ENCODE results near the gene CES5A.

Gene CES5A

GRCh38 chr16:55812951-55813350, 62.2 kb downstream of the CES5A start:
- Histone ChIP-seq H3F3A (ENCODE audit: insufficient read depth) (no peaks in the 10 kb centered on the region), H3K9me2 (replicated peaks; ENCODE audit: insufficient read depth, low read length) (no peaks in the 10 kb centered on the region), H3K79me2 (ENCODE audit: insufficient read depth, low read length) (no peaks in the 10 kb centered on the region), H3K27me3 (ENCODE audit: low read length) (no peaks in the 10 kb centered on the region), H3K9me3 (ENCODE audit: insufficient read depth, low read length) (no peaks in the 10 kb centered on the region), H3K36me3 (ENCODE audit: low read length) (no peaks in the 10 kb centered on the region), H3K4me2 (ENCODE audit: low read depth, low read length, poor library complexity, severe bottlenecking) (no peak overlapping the region), H4K20me1 (ENCODE audit: low read depth, low read length) (no peaks in the 10 kb centered on the region), H3K27ac (ENCODE audit: low read depth, low read length) (no peak overlapping the region), H2AFZ (ENCODE audit: low read depth, low read length, severe bottlenecking) (no peak overlapping the region), H3K4me3 (ENCODE audit: insufficient read depth, low read length, poor library complexity, severe bottlenecking) (no peak overlapping the region), H3K9ac (ENCODE audit: low read length) (no peak overlapping the region)
- TF ChIP-seq EZH2phosphoT487 (conservative IDR thresholded peaks at IDR 0.05; ENCODE audit: low read length) (no peak), CTCF (IDR thresholded peaks at IDR 0.05; ENCODE audit: insufficient read depth, low read length, poor library complexity, severe bottlenecking) (no peak)

DNA sequence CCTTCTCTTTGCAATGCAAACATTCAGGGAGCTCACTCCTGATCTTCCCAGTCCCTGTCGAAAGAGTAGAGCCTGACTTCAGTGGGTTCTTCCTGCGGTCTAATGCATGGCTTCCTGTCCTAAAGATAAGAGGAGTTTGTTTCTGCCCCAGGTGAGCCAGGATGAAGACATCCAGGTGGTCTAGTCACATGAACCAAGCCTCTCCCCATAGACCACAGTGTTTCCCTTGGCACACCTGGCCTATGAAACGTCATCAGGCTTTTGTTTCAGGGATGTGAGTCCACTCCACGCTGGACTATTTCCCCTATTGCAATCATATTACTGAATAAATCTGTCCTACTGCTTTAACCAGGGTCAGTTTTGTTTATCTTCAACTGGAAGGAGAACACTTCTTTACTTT, 63.4 kb downstream of the CES5A start:
- Histone ChIP-seq H3K36me3 (ENCODE audit: low read length) (no peaks in the 10 kb centered on the region), H3K9me2 (replicated peaks; ENCODE audit: insufficient read depth, low read length) (no peaks in the 10 kb centered on the region), H4K20me1 (ENCODE audit: low read depth, low read length) (no peaks in the 10 kb centered on the region), H3K4me2 (ENCODE audit: low read depth, low read length, poor library complexity, severe bottlenecking) (no peak overlapping the region), H3K27ac (ENCODE audit: low read depth, low read length) (no peak overlapping the region), H3K79me2 (ENCODE audit: insufficient read depth, low read length) (no peaks in the 10 kb centered on the region), H3K4me3 (ENCODE audit: insufficient read depth, low read length, poor library complexity, severe bottlenecking) (no peak overlapping the region), H3K27me3 (ENCODE audit: low read length) (no peaks in the 10 kb centered on the region), H3F3A (ENCODE audit: insufficient read depth) (no peaks in the 10 kb centered on the region), H3K9ac (ENCODE audit: low read length) (no peak overlapping the region), H2AFZ (ENCODE audit: low read depth, low read length, severe bottlenecking) (no peak overlapping the region), H3K9me3 (ENCODE audit: insufficient read depth, low read length) (no peaks in the 10 kb centered on the region)
- TF ChIP-seq EZH2phosphoT487 (conservative IDR thresholded peaks at IDR 0.05; ENCODE audit: low read length) = no peak
- no peak for TF ChIP-seq CTCF (IDR thresholded peaks at IDR 0.05; ENCODE audit: insufficient read depth, low read length, poor library complexity, severe bottlenecking)

GRCh38 chr16:55810451-55810961, 64.7 kb downstream of the CES5A start:
- TF ChIP-seq EZH2phosphoT487 (conservative IDR thresholded peaks at IDR 0.05; ENCODE audit: low read length) (no peak), CTCF (IDR thresholded peaks at IDR 0.05; ENCODE audit: insufficient read depth, low read length, poor library complexity, severe bottlenecking) (no peak)
- H3K9me3 ChIP-seq (ENCODE audit: insufficient read depth, low read length) = no peaks in the 10 kb centered on the region
- H3K27ac ChIP-seq (ENCODE audit: low read depth, low read length) = no peak overlapping the region
- no peak overlapping the region for H3K4me3 ChIP-seq (ENCODE audit: insufficient read depth, low read length, poor library complexity, severe bottlenecking)
- H3K27me3 ChIP-seq (ENCODE audit: low read length) = no peaks in the 10 kb centered on the region
- H2AFZ ChIP-seq (ENCODE audit: low read depth, low read length, severe bottlenecking) = no peak overlapping the region
- no peaks in the 10 kb centered on the region for H3K36me3 ChIP-seq (ENCODE audit: low read length)
- H3K4me2 ChIP-seq (ENCODE audit: low read depth, low read length, poor library complexity, severe bottlenecking) = no peak overlapping the region
- no peaks in the 10 kb centered on the region for H3K9me2 ChIP-seq (replicated peaks; ENCODE audit: insufficient read depth, low read length)
- H3K9ac ChIP-seq (ENCODE audit: low read length) = no peak overlapping the region
- no peaks in the 10 kb centered on the region for H3F3A ChIP-seq (ENCODE audit: insufficient read depth)
- H4K20me1 ChIP-seq (ENCODE audit: low read depth, low read length) = no peaks in the 10 kb centered on the region
- H3K79me2 ChIP-seq (ENCODE audit: insufficient read depth, low read length) = no peaks in the 10 kb centered on the region
